GM18909 (cell line): ENCODE results near the gene COMMD7.
A peak's percentile ranks its signal among the peaks of the same experiment; 100 is the strongest.
"Not testable (repeated sequence)": the region's sequence is repeated elsewhere in the genome, so short reads cannot be mapped to it uniquely, and the experiment has no call there.

Source experiments
- ATAC-seq: cut with Tn5 transposase; IDR thresholded peaks from one replicate; pipeline ENCODE4 v1.9.1; 2021; ENCODE audit warnings: mild to moderate bottlenecking; ENCODE audit not compliant: unreplicated experiment, poor library complexity

COMMD7 gene

DNA sequence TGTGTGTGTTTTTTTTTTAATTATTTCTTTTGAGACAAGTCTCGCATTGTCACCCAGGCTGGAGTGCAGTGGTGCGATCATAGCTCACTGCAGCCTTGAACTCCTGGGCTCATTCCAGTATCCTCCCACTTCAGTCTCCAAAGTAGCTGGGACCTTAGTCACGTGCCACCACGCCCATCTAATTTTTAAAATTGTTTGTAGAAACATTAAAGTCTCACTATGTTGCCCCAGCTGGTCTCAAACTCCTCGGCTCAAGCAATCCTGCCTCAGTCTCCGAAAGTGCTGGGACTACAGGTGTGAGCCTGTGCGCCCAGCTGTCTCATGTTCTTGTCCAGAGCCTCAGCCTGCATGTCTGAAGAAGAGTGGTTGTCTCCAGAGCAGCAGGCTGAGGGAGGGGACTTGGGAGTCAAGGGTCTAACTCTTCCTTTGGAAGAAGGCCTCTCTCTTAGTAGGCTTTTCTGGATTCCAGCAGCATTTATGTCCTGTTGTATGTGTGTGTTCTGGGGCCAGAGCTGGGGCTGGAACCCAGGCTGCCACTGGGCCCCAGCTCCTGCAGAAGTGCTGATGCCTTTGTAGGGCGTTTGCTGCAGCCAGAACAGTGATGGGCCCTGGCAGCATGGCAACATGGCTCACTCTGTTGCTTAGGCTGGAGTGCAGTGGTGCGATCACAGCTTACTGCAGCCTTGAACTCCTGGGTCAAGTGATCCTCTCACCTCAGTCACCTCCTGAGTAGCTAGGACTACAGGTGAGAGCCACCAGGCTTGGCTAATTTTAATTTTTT lies 24.3 kb upstream of the COMMD7 start:
- ATAC-seq = no peak

GRCh38 chr20:32765230-32765875 lies 22.1 kb upstream of the COMMD7 start:
- ATAC-seq = not testable (repeated sequence)

GRCh38 chr20:32764005-32764960 lies 21.0 kb upstream of the COMMD7 start:
- ATAC-seq = no peak

DNA sequence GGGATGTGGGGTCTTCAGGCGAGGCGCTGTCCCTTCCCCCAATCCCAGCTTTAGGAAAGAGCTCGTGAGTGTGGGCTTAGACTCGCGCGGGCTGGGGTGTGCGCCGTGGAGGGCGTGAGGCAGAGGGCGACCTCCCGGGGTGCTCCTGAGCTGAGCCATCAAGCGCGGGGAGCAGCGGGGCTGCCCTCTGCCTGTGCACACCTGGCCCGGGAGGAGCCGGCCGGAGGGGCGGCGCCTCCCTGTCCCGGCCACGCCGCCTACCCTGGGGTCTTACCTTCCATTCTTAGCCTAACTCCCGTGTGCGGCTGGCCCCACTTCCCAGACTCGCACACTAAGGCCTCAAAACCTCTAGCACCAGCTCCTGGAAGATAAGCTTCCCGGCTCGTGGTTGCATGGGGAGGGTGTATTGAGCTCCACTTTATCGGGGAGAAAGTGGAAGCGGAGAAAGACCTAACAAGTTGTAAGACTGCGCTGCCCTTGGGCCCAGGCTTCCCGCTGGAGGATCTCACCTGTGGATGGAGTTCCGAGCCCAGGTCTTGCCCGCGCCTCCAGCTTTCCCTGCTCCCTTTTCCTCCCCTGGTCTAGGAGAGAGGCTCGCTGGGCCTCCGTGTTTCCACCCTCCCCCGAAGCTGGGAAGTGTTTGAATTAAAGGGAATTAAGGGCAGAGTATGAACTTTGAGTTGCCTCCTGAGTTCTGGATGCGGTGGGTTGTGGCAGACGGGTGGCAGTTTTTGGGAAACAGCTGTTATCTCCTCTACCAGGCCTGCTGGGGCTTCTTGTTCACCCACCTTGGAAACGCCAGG lies 20.1 kb upstream of the COMMD7 start:
- no peak for ATAC-seq

DNA sequence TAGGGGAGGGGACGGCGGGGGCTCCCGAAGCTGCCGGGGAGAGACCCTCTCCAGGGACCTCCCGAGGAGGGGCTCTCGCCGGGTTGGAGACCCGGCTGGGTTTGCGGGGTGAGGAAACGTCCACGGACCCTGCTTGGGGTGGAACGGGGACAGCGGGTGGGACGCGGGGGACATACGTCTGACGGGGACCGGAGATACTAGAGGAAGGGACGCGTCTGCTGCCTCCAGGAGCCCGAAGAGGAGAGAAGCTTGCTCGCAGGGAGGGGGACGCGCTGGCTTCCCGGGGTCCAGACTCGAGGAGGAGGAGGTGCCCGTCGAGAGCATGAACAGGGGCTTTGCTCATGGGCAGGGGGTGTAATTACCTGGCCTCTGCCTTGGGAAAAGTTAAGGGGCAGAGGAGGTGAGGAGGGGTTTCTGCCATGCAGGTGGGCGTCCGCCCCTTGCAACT lies 19.5 kb upstream of the COMMD7 start:
- peak; percentile 8 for ATAC-seq

DNA sequence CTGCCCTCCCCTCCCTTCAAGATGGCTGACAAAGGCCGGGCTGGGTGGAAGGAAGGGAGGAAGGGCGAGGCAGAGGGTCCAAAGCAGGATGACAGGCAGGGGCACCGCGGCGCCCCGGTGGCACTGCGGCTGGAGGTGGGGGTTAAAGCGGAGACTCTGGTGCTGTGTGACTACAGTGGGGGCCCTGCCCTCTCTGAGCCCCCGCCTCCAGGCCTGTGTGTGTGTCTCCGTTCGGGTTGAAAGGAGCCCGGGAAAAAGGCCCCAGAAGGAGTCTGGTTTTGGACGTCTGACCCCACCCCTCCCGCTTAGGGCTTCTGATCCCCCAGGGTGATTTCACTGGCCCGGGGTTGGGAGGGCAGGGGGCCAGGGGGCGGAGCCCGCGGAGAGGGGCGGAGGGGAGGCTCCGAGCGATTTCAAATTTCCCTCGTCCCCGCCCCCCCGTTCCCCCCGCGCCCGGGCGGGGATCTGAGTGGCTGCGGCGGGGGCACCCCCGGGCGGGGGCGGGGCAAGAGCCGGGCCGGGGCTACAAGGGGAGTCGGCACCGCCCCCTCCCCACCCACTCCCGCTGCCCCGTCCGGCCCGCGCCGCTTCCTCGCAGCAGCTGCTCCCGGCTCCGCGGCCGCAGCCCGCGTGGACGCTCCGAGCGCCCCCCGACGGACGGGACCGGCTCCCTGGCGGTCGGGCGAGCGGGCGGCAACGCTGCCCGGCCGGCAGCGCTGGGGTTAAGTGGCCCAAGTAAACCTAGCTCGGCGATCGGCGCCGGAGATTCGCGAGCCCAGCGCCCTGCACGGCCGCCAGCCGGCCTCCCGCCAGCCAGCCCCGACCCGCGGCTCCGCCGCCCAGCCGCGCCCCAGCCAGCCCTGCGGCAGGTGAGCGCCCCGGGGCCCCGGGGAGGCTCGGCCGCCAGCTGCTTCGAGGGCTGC lies 18.8 kb upstream of the COMMD7 start, which contains the start of gene DNMT3B:
TSS of gene DNMT3B (plus strand) at position 555 of the 923 bp plus-strand sequence. CDS start 17,939 bp downstream, outside the sequence.
- peak; percentile 66 for ATAC-seq

GRCh38 chr20:32761417-32761830 lies 18.2 kb upstream of the COMMD7 start:
- ATAC-seq = no peak

GRCh38 chr20:32756156-32756555 lies 12.9 kb upstream of the COMMD7 start:
- no peak for ATAC-seq

DNA sequence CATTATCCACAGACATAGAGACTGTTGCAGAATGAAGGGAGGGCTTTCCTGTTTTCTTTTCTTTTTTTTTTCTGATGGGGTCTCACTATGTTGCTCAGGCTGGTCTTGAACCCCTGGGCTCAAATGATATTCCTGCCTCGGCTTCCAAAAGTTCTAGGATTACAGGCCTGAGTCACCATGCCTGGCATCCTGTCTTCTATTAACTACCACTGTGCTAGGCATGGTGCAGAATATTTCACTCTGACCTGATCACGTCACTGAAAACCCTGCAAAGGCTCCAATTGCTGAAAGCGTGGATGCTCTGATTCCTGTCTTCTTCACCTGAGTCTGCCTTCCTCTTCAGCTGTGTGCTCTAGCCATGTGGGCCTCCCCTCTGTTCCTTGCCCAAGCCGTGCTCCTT lies 10.5 kb upstream of the COMMD7 start:
- no peak for ATAC-seq

GRCh38 chr20:32752458-32753250 lies 9.4 kb upstream of the COMMD7 start:
- ATAC-seq = no peak

DNA sequence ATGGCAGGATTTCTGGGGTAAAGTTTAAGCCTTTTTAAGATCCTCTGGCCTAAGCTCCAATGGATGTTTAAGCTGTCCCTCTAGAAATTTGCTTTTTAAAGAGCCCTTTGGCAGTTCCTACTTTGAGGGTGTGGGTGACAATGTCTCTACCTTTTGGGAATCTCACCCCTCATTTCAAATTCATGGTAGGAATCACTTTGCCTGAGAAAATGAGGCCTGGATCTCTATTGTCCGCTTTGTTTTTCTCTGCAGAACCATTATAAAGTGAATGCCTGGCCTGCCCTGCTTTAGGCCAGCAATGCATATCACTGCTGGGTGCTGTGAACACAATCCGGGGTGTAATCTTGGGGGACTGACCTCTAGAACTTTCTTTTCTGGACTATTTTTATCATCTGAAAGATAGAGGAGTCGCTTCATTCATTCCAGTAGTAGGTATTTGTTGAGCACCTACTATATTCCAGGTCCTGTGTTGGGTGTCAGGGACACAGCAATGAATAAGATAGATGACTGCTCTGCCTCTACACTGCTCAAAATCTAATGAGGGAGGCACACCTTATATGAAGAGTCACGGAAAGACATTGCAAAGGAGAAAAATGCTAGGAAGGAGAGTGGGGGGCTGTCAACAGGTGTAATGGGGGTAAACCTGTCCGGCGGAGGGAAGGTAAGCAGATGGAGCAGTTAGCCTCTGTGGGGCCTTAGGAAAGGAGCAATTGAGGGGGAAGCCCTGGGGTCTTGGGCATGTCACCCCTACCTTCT lies 8.6 kb upstream of the COMMD7 start:
- no peak for ATAC-seq

DNA sequence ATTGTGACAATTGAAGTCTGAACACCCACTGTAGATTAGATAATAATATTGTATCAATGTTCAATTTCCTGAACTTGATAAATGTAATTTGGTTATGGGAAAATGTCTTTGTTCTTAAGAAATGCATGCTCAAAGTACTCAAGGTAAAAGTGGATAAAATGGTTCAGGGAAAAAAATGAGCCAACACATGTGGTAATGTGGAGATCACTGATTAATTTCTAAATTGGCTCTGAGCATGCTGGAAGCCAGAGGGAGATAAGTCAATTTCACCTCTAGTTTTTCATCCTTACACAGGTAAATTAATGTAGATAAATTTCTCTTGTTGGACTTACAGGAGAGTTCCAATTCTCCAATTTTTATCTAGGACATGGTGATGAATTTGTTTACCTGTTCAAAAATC lies 8.0 kb upstream of the COMMD7 start:
- ATAC-seq = no peak

DNA sequence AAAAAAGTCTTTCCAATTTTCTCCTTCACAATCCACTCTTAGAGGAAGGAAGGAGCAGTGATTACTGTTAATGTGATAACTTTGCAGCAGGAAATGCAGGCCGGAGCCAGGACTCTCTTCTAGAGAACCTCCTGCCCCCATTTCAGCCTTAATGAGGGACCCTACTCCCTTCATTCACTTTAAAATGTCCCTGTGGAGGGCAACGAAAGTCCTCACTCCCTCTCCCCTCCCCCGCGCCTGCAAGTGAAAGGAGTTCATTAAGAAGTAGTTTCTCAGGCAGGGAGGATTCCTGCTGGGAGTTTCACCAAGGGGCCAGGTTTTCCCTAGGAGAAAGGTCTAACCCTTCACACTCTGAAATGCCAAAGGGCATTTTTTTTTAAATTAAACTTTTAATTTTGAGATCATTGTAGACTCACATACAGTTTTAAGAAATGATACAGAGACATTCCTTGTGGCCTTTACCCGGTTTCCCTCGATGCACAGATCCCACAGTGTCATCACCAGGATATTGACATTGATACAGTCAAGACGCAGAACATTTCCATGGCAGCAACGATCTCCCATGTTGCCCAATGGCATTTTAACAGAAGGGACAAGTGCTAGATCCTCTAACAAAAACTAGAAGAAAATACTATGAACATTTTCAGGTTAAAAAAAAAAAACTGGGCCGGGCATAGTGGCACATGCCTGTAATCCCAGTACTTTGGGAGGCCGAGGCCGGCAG lies 6.8 kb upstream of the COMMD7 start:
- no peak for ATAC-seq

- peak; percentile 7 for ATAC-seq
Observed at GRCh38 chr20:32742322-32743236, 688 bp downstream of the COMMD7 start.

DNA sequence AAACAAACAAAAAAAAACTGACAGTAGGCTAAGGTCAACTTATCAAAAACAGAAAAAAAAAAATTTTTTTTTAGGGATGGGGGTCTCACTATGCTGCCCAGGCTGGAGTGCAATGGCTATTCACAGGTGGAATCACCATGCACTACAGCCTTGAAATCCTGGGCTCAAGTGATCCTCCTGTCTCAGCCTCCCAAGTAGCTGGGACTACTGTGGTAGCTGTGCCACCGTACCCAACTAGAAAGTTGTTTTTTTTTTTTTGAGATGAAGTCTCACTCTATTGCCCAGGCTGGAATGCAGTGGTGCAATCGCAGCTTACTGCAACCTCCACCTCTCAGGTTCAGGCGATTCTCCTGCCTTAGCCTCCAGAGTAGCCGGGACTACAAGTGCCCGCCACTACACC lies 2.1 kb downstream of the COMMD7 start:
- ATAC-seq = no peak
